ENCODE data around the gene PRM2.

The PRM2 gene

GRCh38 chr16:11283820-11284248 lies 7.6 kb upstream of the PRM2 start:
- no peak for DNase-seq

- DNase-seq = no peak
These were observed 4.6 kb upstream of the PRM2 start, which contains the start of gene PRM1 for GRCh38 chr16:11280616-11281522. Gene PRM1, minus strand, starts transcription at chr16:11281330. Its CDS starts 92 bp downstream, at chr16:11281238.

GRCh38 chr16:11278681-11279628 lies 2.7 kb upstream of the PRM2 start:
- no peak for DNase-seq

- no peak for DNase-seq
These were observed 1.5 kb upstream of the PRM2 start for GRCh38 chr16:11277607-11278337.

GRCh38 chr16:11276896-11277593 lies 765 bp upstream of the PRM2 start:
- no peak for DNase-seq

- no peak for DNase-seq
These were observed 1.3 kb downstream of the PRM2 start for GRCh38 chr16:11274964-11275363.

GRCh38 chr16:11273721-11274324 lies 2.5 kb downstream of the PRM2 start:
- no peak for DNase-seq

- DNase-seq = no peak
These were observed 3.2 kb downstream of the PRM2 start, which contains the start of gene PRM3 for GRCh38 chr16:11272921-11273720. Gene PRM3, minus strand, starts transcription at chr16:11273629. Its CDS starts 34 bp downstream, at chr16:11273595.

- DNase-seq = no peak
These were observed 3.8 kb downstream of the PRM2 start for GRCh38 chr16:11272484-11272883.

GRCh38 chr16:11271610-11272009 lies 4.7 kb downstream of the PRM2 start:
- DNase-seq = no peak

- no peak for DNase-seq
These were observed 5.6 kb downstream of the PRM2 start for GRCh38 chr16:11270602-11271162.

GRCh38 chr16:11268921-11269375 lies 7.3 kb downstream of the PRM2 start, which contains the start of gene TNP2:
Gene TNP2, minus strand, starts transcription at chr16:11269325. Its CDS starts 63 bp downstream, at chr16:11269262.
- no peak for DNase-seq

- DNase-seq = no peak
These were observed 11.2 kb downstream of the PRM2 start for GRCh38 chr16:11265124-11265523.

- DNase-seq = no peak
These were observed 12.0 kb downstream of the PRM2 start for GRCh38 chr16:11264155-11264832.

- no peak for DNase-seq
These were observed 12.5 kb downstream of the PRM2 start for GRCh38 chr16:11263737-11264136.

- DNase-seq = no peak
These were observed 13.4 kb downstream of the PRM2 start for GRCh38 chr16:11262915-11263314.

GRCh38 chr16:11260596-11260966 lies 15.7 kb downstream of the PRM2 start:
- DNase-seq = no peak

GRCh38 chr16:11259655-11260595 lies 16.4 kb downstream of the PRM2 start:
- no peak for DNase-seq

Data from NCI-H1930 (cell line).